Measurements from ENCODE around the gene ARHGEF2. TPM values are rescaled to one million over a fixed set of nuclear protein-coding genes. Genes with fewer than 3 reads are reported as not detected.

Gene ARHGEF2
- total and polyA plus RNA-seq, 2 of the 13 experiments (the other 11 are each of a cell fraction or from before 2014, with no cell fraction given) = 16.1 to 32.1 TPM

- no peak; the same call in 1 of the 2 replicates for TF ChIP-seq ZHX2 (IDR thresholded peaks at IDR 0.05; ENCODE audit: low read depth)
- TF ChIP-seq ZHX2 (CRISPR knock-in tag; IDR thresholded peaks at IDR 0.05; ENCODE audit: borderline replicate concordance) = no peak
- TF ChIP-seq GABPB1 (CRISPR knock-in tag; IDR thresholded peaks at IDR 0.05) = peak; percentile 74
- no peak for TF ChIP-seq ZBTB49 (CRISPR knock-in tag; IDR thresholded peaks at IDR 0.05; ENCODE audit: borderline replicate concordance)
- TF ChIP-seq USF2 (IDR thresholded peaks at IDR 0.05; ENCODE audit: low read depth, low read length) = no peak
- TF ChIP-seq USF2 (CRISPR knock-in tag; IDR thresholded peaks at IDR 0.05; ENCODE audit: borderline replicate concordance) = no peak
- 0 out of 2 replicates have a peak, but pooled peaks have one; percentile 5 for TF ChIP-seq KDM6A (CRISPR knock-in tag; IDR thresholded peaks at IDR 0.05; ENCODE audit: low read depth)
- no peak for TF ChIP-seq SRSF4 (IDR thresholded peaks at IDR 0.05; ENCODE audit: low read depth, low read length, poor library complexity, severe bottlenecking)
- TF ChIP-seq YEATS2 (CRISPR knock-in tag; IDR thresholded peaks at IDR 0.05; ENCODE audit: borderline replicate concordance) = peak; percentile 34; the same call in 1 of the 2 replicates
- no peak; the same call in 1 of the 2 replicates for TF ChIP-seq ZNF350 (CRISPR knock-in tag; IDR thresholded peaks at IDR 0.05; ENCODE audit: borderline replicate concordance, low read depth)
- TF ChIP-seq DZIP1 (CRISPR knock-in tag; IDR thresholded peaks at IDR 0.05) = no peak
- TF ChIP-seq ZNF850 (CRISPR knock-in tag; conservative IDR thresholded peaks at IDR 0.05) = no peak
These were observed 37.8 kb downstream of the ARHGEF2 start (continued) for GRCh38 chr1:155940482-155940992.

Data from HepG2 (cell line).